Stimulated activated CD8-positive, alpha-beta memory T cell treated with anti-CD3 and anti-CD28 coated beads, Interleukin-4, amount 100 ng/mL, for 24 hours (primary cell): ENCODE data around the gene ITFG1.

Experiments
- DNase-seq: peaks from one replicate; pipeline ENCODE4 v3.0.0-alpha.2; 2020; ENCODE audit warnings: low read depth

ITFG1 gene

GRCh38 chr16:47323241-47323640 is 137.6 kb downstream of the ITFG1 start:
- no peak for DNase-seq

- DNase-seq, result no peak
Observed at GRCh38 chr16:47320546-47321310, 140.1 kb downstream of the ITFG1 start.

DNA sequence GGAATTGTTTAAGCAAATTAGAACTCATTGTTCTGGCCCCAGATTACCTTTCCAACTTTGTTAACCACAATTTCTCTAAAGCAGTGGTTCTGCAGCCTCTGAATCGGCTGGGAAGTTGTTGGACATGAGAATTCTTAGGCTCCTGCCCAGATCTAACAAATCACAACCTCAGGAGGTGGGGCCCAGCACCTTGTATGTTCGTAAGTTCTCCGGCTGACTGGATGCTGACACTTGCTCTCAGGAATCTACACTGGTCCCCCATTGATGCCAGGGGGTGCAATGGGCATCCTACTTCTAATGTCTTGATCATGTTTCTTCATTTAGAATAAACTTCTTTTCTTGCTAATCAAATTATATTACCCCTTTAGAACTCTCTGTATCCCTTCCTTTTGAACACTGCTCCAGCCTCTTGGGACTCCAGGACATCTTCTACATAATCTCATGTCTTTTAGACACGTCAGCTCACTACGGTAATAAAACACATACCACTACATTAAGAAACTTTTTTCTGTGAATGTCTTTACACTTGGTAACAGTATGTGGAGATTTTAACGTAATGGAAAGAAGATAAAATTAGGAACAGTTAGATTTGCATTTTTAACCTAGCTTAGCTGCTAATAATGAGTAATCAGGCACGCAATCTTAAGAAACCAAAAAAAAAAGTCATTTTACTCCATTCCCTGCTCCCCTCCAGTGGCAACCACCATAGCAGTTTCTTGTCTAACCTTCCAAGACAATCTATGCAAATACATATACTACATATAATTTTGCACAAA is 143.2 kb downstream of the ITFG1 start:
- DNase-seq, result no peak

DNA sequence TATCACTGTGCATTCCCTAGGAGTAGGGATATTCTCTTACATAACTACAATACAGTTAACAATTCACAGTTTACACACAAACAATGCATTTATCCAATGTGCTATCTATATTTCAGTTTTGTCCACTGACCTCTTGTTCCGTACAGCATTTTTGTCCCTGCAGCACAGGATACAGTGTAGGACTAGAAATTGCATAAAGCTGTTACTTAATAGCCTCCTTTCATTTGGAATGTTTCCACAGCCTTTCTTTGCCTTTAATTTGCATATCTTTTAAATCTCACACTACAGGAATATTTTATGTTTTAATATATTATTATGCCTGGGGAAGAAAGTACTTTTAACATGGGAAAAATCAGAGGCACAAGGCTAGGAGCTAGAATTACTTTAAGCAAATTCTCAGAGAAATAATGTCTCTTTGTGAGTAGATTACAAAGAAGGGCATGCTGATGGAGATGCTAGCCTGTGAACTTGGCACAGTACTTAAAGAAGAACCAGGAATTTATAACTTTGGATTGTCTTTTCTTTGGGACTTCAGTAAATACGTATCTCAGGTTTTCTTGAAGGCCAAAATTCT is 144.3 kb downstream of the ITFG1 start:
- no peak for DNase-seq

DNA sequence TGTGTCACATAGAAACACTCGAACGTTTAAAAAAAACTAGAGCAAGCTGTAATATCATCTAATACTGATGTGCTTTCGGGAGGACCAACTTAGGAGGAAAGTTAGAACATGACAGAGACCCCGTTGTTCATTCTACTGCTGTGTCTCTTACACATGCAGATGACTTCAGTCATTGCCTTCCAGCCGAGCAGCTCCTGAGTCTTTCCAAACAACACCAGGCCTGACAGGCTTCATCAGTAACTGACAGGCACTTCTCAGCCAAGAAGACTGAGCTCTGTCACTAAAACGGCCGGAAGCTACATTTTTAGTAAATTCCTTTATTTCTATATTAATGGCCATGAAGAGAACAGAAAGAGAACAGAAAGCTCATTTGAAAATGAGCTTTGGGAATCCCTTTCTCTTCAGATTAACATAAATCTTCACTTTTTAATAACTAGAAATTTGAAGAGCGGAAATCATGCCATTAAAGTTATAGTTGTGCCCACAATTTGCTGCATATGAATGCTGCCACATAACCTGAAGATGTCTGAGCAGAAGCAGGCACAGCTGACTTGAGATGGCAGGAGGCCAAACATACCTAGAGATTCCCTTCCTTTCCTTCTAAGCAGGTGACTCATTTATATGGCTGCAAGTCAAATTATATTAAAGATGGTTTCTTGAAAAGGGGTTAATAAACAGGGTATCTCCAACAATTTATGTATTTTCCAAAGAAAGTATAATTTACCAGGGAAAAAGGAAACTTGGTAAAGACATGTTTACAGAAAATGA is 148.9 kb downstream of the ITFG1 start:
- DNase-seq, result no peak

- no peak for DNase-seq
Observed at GRCh38 chr16:47310792-47311211, 150.1 kb downstream of the ITFG1 start.

- DNase-seq, result no peak
Observed at GRCh38 chr16:47309581-47310312, 151.1 kb downstream of the ITFG1 start.

GRCh38 chr16:47308601-47309000 is 152.3 kb downstream of the ITFG1 start:
- DNase-seq, result no peak

- no peak for DNase-seq
Observed at GRCh38 chr16:47304563-47304962, 156.3 kb downstream of the ITFG1 start.

GRCh38 chr16:47299587-47299986 is 161.3 kb downstream of the ITFG1 start:
- no peak for DNase-seq

DNA sequence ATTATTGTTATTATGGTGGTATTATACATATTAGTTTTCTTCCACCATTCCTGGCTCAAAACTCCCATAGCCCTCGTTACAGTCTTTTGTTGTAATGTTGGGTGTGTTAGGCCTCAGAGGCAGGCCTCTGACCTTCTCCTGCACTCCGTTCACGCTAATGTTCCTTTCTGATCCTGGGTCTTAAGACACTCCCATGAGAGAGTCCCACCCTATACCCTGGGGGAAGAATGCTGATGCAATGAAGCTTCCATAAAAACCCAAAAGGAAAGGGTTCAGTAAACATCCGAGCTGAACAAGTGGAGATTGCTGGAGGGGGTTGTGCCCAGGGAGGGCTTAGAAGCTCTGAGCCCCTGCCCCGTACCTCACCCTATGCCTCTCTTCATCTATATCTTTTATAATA is 175.9 kb downstream of the ITFG1 start:
- no peak for DNase-seq

GRCh38 chr16:47278306-47278970 is 182.4 kb downstream of the ITFG1 start:
- no peak for DNase-seq

DNA sequence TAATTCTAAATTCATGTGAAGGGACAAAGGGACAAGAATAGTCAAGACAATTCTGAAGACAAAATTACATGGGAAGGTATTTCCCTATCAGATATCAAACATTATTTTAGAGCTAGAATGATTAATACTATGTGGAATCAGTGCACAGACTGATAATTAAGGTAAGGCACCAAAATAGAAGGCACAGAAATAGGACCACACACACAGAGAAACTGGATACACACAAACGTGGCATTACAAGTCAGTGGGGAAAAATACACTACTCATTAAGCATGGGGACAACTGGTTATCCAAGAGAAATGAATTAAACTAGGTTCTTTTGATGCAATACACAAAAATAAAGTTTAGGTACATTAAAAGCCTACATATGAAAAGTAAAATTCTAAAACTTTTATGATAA is 184.3 kb downstream of the ITFG1 start:
- DNase-seq, result no peak

- DNase-seq, result no peak
Observed at GRCh38 chr16:47262938-47263337, 197.9 kb downstream of the ITFG1 start.

DNA sequence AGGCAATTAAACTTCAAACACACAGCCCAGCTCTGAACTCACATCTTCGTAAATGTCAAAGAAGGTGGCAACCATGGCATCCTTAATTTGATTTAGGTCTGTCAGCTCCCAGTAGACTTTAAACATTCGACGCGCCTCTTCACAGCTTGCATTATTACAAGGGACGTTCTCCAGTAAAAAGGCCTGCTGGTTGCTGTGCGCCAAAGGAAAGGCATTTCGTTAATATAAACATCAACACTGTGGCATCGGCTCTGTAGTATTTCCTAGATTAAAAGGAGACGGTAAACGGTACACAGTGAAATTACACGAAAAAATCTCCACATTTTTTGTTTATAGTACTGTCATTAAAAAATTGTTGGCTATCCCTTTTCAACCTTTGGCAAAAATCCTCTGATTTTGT is 200.4 kb downstream of the ITFG1 start:
- DNase-seq, result no peak

DNA sequence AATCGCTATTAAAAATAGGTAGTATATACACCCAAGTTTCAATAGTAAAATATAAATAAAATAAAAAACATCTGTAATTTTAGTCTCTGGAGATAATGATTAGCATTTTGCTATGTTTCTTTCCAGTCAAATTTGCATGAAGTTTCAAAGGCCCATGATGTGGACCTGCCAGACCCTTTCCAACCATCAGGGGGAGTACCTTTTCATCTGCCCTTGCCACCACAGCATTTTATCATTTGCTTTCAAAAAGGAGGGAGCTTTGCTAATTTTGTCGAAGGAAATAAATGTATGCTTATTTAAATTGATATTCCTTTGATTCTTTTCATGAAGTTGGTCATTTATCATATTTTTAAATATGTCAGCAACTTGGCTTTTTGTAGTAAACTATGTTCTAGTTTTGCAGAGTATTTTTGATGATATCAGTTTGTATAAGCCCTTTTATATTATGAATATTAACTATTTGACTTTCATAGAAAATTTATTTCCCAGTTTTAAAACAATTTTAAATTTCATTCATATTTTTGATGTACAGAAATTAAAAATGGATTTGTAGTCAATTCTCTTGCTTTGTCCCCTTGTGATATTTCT is 201.9 kb downstream of the ITFG1 start:
- no peak for DNase-seq

DNA sequence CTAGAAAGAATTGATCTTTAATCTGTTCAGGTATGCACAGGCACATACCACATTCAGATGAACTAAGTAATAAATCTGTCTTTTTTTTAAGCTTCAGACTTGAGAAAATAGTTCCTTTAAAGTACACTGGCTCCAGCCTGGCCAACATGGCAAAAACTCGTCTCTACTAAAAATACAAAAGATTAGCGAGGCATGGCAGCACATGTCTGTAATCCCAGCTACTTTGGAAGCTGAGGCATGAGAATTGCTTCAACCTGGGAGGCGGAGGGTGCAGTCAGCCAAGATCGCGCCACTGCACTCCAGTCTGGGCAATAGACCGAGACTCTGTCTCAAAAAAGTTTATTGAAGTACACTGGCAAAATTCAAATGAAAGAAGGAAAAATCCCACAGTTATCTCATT is 206.1 kb downstream of the ITFG1 start:
- DNase-seq, result no peak

- no peak for DNase-seq
Observed at GRCh38 chr16:47250983-47251382, 209.9 kb downstream of the ITFG1 start.

DNA sequence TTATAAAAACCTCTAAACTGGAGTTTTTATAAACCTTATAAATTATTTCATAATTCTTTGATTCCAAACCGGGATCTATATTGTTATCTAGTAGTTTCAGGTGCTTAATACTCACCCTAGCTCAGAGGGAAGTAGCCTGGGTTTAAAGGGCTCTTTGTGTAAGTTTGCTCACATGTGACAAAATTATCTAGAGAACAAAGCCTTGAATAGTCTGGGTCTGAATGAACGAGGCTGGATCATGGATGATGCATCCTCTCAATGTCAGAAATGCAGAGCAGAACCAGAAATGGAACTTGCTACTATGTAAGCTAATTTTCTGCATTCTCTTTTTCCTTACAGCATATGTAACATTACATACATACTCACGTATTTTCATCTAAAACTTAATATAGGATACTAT is 213.2 kb downstream of the ITFG1 start:
- no peak for DNase-seq

GRCh38 chr16:47244206-47244605 is 216.7 kb downstream of the ITFG1 start:
- no peak for DNase-seq

DNA sequence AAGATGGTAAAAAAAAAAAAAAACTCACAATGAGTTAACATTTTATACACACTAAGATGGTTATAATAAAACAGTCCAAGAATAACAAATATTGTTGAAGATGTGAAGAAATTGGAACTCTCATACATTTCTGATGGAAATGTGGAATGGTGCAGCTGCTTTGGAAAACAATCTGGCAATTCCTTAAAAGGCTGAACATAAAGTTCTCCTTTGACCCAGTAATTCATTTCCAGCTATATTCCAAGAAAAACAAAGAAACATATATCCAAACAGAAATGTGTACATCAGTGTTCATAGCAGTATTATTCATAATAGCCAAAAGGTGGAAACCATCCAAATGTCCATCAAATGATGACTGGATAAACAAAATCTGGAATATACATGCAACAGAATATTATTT is 219.8 kb downstream of the ITFG1 start:
- no peak for DNase-seq
